GM12872 (cell line): ENCODE results near the gene ABLIM1.

ENCODE experiments used
- CTCF ChIP-seq: IDR thresholded peaks from 3 replicates; pipeline ENCODE4 v1.5.1; 2011; ENCODE audit warnings: low read depth, mild to moderate bottlenecking, low read length, moderate library complexity; ENCODE audit not compliant: insufficient read depth

ABLIM1 gene

GRCh38 chr10:114491419-114491818 is 166.7 kb downstream of the ABLIM1 start:
- TF ChIP-seq CTCF, result no peak

- no peak for TF ChIP-seq CTCF
Measured at GRCh38 chr10:114489521-114490310, 168.4 kb downstream of the ABLIM1 start.

GRCh38 chr10:114487815-114488536 is 170.1 kb downstream of the ABLIM1 start:
- no peak for TF ChIP-seq CTCF

- no peak for TF ChIP-seq CTCF
Measured at GRCh38 chr10:114486938-114487814, 170.9 kb downstream of the ABLIM1 start.

- no peak for TF ChIP-seq CTCF
Measured at GRCh38 chr10:114485696-114486400, 172.2 kb downstream of the ABLIM1 start.

GRCh38 chr10:114483575-114483974 is 174.5 kb downstream of the ABLIM1 start:
- no peak for TF ChIP-seq CTCF
